Thoracic aorta (tissue), 2 donors: ENCODE results near the gene RIF1. TPM values are rescaled to one million over a fixed set of nuclear protein-coding genes. Genes with fewer than 3 reads are reported as not detected.

Experiments
- ATAC-seq: fragments of 150-250 bp; one replicate; pipeline ENCODE4 v1.8.0; 2017; ENCODE audit warnings: low read depth; ENCODE audit not compliant: insufficient number of reproducible peaks, low FRiP score
- DNase-seq: peaks from one replicate; pipeline ENCODE4 v3.0.0-alpha.2; 2020; ENCODE audit warnings: low spot score
- H3K27ac ChIP-seq, 2 donors: fragments of 200-600 bp; sonication (generic); 1 replicate in 1 of 2; 2 replicates in 1 of 2; pipeline ENCODE4 v1.5.1; 2016; ENCODE audit warnings: mild to moderate bottlenecking in 2 of 2, moderate library complexity in 2 of 2
- H3K27me3 ChIP-seq: fragments of 200-600 bp; sonication (generic); replicated peaks from 2 replicates; pipeline ENCODE4 v1.6.0; 2016; ENCODE audit warnings: mild to moderate bottlenecking; ENCODE audit not compliant: insufficient read depth
- H3K36me3 ChIP-seq: fragments of 200-600 bp; sonication (generic); one replicate; pipeline ENCODE4 v1.5.1; 2016
- H3K4me1 ChIP-seq, 2 donors: fragments of 200-600 bp; sonication (generic); 1 replicate in 1 of 2; 2 replicates in 1 of 2; pipeline versions ENCODE4 v1.5.1 to v1.6.0; 2016; ENCODE audit warnings: low read depth in 2 of 2, mild to moderate bottlenecking in 1 of 2; ENCODE audit not compliant: control insufficient read depth in 1 of 2
- H3K4me3 ChIP-seq: fragments of 200-600 bp; sonication (generic); 2 replicates; pipeline ENCODE4 v1.5.1; 2016; ENCODE audit warnings: mild to moderate bottlenecking
- H3K9me3 ChIP-seq: fragments of 200-600 bp; sonication (generic); 2 replicates; pipeline ENCODE4 v1.5.1; 2016
- total RNA-seq, 2 donors: library from RNA; depleted of rRNA; stranded (reverse); fragments of >200 nt; gene quantifications; one replicate each; pipeline versions ENCODE4 v1.1.0 to v1.2.3, GENCODE V29; 2016
- TF ChIP-seq, protein P1 (sequence below): fragments of 200-600 bp; sonication (generic); IDR thresholded peaks from one replicate; pipeline ENCODE4 v1.5.1; 2019; ENCODE audit warnings: antibody characterized with exemption

The RIF1 gene
- total RNA-seq, 2 donors from 2014 or later: 45.4 to 48.2 TPM

- H3K9me3 ChIP-seq: no peaks in the 10 kb centered on the region
- TF ChIP-seq, protein P1, sequence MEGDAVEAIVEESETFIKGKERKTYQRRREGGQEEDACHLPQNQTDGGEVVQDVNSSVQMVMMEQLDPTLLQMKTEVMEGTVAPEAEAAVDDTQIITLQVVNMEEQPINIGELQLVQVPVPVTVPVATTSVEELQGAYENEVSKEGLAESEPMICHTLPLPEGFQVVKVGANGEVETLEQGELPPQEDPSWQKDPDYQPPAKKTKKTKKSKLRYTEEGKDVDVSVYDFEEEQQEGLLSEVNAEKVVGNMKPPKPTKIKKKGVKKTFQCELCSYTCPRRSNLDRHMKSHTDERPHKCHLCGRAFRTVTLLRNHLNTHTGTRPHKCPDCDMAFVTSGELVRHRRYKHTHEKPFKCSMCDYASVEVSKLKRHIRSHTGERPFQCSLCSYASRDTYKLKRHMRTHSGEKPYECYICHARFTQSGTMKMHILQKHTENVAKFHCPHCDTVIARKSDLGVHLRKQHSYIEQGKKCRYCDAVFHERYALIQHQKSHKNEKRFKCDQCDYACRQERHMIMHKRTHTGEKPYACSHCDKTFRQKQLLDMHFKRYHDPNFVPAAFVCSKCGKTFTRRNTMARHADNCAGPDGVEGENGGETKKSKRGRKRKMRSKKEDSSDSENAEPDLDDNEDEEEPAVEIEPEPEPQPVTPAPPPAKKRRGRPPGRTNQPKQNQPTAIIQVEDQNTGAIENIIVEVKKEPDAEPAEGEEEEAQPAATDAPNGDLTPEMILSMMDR: no peak
- H3K4me1 ChIP-seq: no peaks in the 10 kb centered on the region
- H3K27ac ChIP-seq: no peak overlapping the region
- ATAC-seq (no peak), DNase-seq (no peak)
- H3K36me3 ChIP-seq: peaks cover 7% of the 10 kb centered on the region
- H3K27me3 ChIP-seq: no peaks in the 10 kb centered on the region
- H3K4me3 ChIP-seq: no peak overlapping the region
Observed at GRCh38 chr2:151476287-151476686, 66.6 kb downstream of the RIF1 start.

GRCh38 chr2:151478011-151478410 lies 68.3 kb downstream of the RIF1 start:
- H3K36me3 ChIP-seq: peaks cover 7% of the 10 kb centered on the region
- TF ChIP-seq, protein P1: no peak
- H3K27me3 ChIP-seq: no peaks in the 10 kb centered on the region
- no peak overlapping the region for H3K27ac ChIP-seq
- H3K4me3 ChIP-seq: no peak overlapping the region
- H3K9me3 ChIP-seq: no peaks in the 10 kb centered on the region
- no peaks in the 10 kb centered on the region for H3K4me1 ChIP-seq
- no peak for DNase-seq
- no peak for ATAC-seq

- DNase-seq (no peak), ATAC-seq (no peak)
- peaks cover 9% of the 10 kb centered on the region for H3K36me3 ChIP-seq
- no peak overlapping the region for H3K27ac ChIP-seq
- no peak overlapping the region for H3K4me3 ChIP-seq
- TF ChIP-seq, protein P1: no peak
- H3K9me3 ChIP-seq: no peaks in the 10 kb centered on the region
- H3K27me3 ChIP-seq: no peaks in the 10 kb centered on the region
- H3K4me1 ChIP-seq: no peaks in the 10 kb centered on the region
Observed at GRCh38 chr2:151481744-151482143, 72.0 kb downstream of the RIF1 start.

GRCh38 chr2:151482171-151482725 lies 72.5 kb downstream of the RIF1 start:
- no peak for ATAC-seq
- H3K4me3 ChIP-seq: no peak overlapping the region
- TF ChIP-seq, protein P1: no peak
- H3K9me3 ChIP-seq: no peaks in the 10 kb centered on the region
- H3K4me1 ChIP-seq: no peaks in the 10 kb centered on the region
- H3K36me3 ChIP-seq: peaks cover 9% of the 10 kb centered on the region
- H3K27ac ChIP-seq: no peak overlapping the region
- no peaks in the 10 kb centered on the region for H3K27me3 ChIP-seq
- DNase-seq: no peak

GRCh38 chr2:151483546-151483945 lies 73.8 kb downstream of the RIF1 start:
- Histone ChIP-seq H3K9me3 (no peaks in the 10 kb centered on the region), H3K27me3 (no peaks in the 10 kb centered on the region), H3K27ac (no peak overlapping the region), H3K4me1 (no peaks in the 10 kb centered on the region), H3K4me3 (no peak overlapping the region), H3K36me3 (peaks cover 9% of the 10 kb centered on the region)
- ATAC-seq: no peak
- TF ChIP-seq, protein P1: no peak
- DNase-seq: no peak
